Tibial nerve (tissue), 4 donors: ENCODE measurements around the gene H6PD. TPM values are rescaled to one million over a fixed set of nuclear protein-coding genes. Genes with fewer than 3 reads are reported as not detected.

Experiments used
- DNase-seq, 2 donors: peaks; one replicate each; pipeline ENCODE4 v3.0.0-alpha.2; 2019; ENCODE audit warnings: low spot score in 2 of 2
- H3K27ac ChIP-seq, 4 donors: fragments of 200-600 bp; sonication (generic) in 3 of 4; one replicate each; pipeline ENCODE4 v1.5.1; 2017 to 2019; ENCODE audit warnings: mild to moderate bottlenecking in 1 of 4
- H3K27me3 ChIP-seq, 2 donors: fragments of 200-600 bp; sonication (generic) in 1 of 2; one replicate each; pipeline versions ENCODE4 v1.5.1 to v1.6.0; 2017 to 2019
- H3K36me3 ChIP-seq, 3 donors: fragments of 200-600 bp; sonication (generic); one replicate each; pipeline ENCODE4 v1.5.1; 2018 to 2019
- H3K4me1 ChIP-seq, 4 donors: fragments of 200-600 bp; sonication (generic) in 3 of 4; one replicate each; pipeline ENCODE4 v1.5.1; 2017 to 2019
- H3K4me3 ChIP-seq, 4 donors: fragments of 200-600 bp; sonication (generic) in 3 of 4; one replicate each; pipeline ENCODE4 v1.5.1; 2017 to 2019; ENCODE audit warnings: mild to moderate bottlenecking in 1 of 4, moderate library complexity in 1 of 4
- H3K9me3 ChIP-seq, 4 donors: fragments of 200-600 bp; sonication (generic) in 3 of 4; one replicate each; pipeline ENCODE4 v1.5.1; 2017 to 2019
- EP300 ChIP-seq, 2 donors: sonication (generic); formaldehyde crosslinking; IDR thresholded peaks; one replicate each; pipeline ENCODE4 v1.6.1; 2017; ENCODE audit warnings: antibody characterized with exemption in 2 of 2, mild to moderate bottlenecking in 1 of 2
- POLR2A ChIP-seq, 2 donors: fragments of 450-650 bp; IDR thresholded peaks; one replicate each; pipeline ENCODE4 v1.6.1; 2017; ENCODE audit warnings: antibody characterized with exemption in 2 of 2, mild to moderate bottlenecking in 2 of 2, moderate library complexity in 2 of 2
- WGBS, 2 donors: methylation state at CpG; one replicate each; pipeline ENCODE4 v1.1.5; 2018; 5-methylcytosine and 5-hydroxymethylcytosine counted together
- total RNA-seq, 4 donors: library from RNA; depleted of rRNA; stranded (reverse); fragments of >200 nt; gene quantifications; one replicate each; pipeline ENCODE4 v1.1.0, GENCODE V29; 2016
- TF ChIP-seq, protein P1 (sequence below), 5 experiments: fragments of 200-600 bp in 3 of 5; fragments of 450-650 bp in 2 of 5; sonication (generic) in 3 of 5; IDR thresholded peaks; one replicate each; pipeline ENCODE4 v1.5.1; 2016 to 2019; ENCODE audit warnings: antibody characterized with exemption in 5 of 5, mild to moderate bottlenecking in 3 of 5, moderate library complexity in 2 of 5

The H6PD gene
- total RNA-seq, 4 donors from 2014 or later = 53.1 to 88.6 (median 72.7) TPM

- Histone ChIP-seq H3K4me1 (peaks cover 0 to 18% (median 4%) of the 10 kb centered on the region in 4 donors), H3K27me3 (no peaks in the 10 kb centered on the region), H3K27ac (no peak overlapping the region), H3K9me3 (no peaks in the 10 kb centered on the region), H3K36me3 (peaks cover 0 to 73% (median 4%) of the 10 kb centered on the region in 3 donors), H3K4me3 (no peak overlapping the region)
- 73 to 75% methylated on average over 12 of the region's 12 CpGs for WGBS, 2 donors
- no peak for DNase-seq
- TF ChIP-seq, protein P1, sequence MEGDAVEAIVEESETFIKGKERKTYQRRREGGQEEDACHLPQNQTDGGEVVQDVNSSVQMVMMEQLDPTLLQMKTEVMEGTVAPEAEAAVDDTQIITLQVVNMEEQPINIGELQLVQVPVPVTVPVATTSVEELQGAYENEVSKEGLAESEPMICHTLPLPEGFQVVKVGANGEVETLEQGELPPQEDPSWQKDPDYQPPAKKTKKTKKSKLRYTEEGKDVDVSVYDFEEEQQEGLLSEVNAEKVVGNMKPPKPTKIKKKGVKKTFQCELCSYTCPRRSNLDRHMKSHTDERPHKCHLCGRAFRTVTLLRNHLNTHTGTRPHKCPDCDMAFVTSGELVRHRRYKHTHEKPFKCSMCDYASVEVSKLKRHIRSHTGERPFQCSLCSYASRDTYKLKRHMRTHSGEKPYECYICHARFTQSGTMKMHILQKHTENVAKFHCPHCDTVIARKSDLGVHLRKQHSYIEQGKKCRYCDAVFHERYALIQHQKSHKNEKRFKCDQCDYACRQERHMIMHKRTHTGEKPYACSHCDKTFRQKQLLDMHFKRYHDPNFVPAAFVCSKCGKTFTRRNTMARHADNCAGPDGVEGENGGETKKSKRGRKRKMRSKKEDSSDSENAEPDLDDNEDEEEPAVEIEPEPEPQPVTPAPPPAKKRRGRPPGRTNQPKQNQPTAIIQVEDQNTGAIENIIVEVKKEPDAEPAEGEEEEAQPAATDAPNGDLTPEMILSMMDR (IDR thresholded peaks at IDR 0.05) = no peak
- TF ChIP-seq EP300 (IDR thresholded peaks at IDR 0.05) (no peak), POLR2A (IDR thresholded peaks at IDR 0.05) (no peak)
Measured at GRCh38 chr1:9265968-9266367, 31.4 kb downstream of the H6PD start.

GRCh38 chr1:9267352-9267686, 32.7 kb downstream of the H6PD start:
- peak overlapping the region in 1 of 4 donors; percentile 39 for H3K27ac ChIP-seq
- 60 to 61% methylated on average over 7 of the region's 7 CpGs for WGBS, 2 donors
- H3K27me3 ChIP-seq = no peaks in the 10 kb centered on the region
- TF ChIP-seq POLR2A (IDR thresholded peaks at IDR 0.05) (no peak), EP300 (IDR thresholded peaks at IDR 0.05) (no peak)
- TF ChIP-seq, protein P1 (IDR thresholded peaks at IDR 0.05) = peak in 1 of 5 experiments; percentile 52
- H3K36me3 ChIP-seq = peaks cover 0 to 67% (median 4%) of the 10 kb centered on the region in 3 donors
- no peaks in the 10 kb centered on the region for H3K9me3 ChIP-seq
- no peak for DNase-seq
- H3K4me1 ChIP-seq = peaks cover 0 to 18% (median 4%) of the 10 kb centered on the region in 4 donors
- no peak overlapping the region for H3K4me3 ChIP-seq

GRCh38 chr1:9267827-9268581, 33.4 kb downstream of the H6PD start:
- no peak for DNase-seq
- peak overlapping the region in 1 of 4 donors; percentile 39 for H3K27ac ChIP-seq
- H3K4me3 ChIP-seq = no peak overlapping the region
- H3K9me3 ChIP-seq = no peaks in the 10 kb centered on the region
- H3K27me3 ChIP-seq = no peaks in the 10 kb centered on the region
- TF ChIP-seq, protein P1 (IDR thresholded peaks at IDR 0.05) = no peak
- TF ChIP-seq EP300 (IDR thresholded peaks at IDR 0.05) (no peak), POLR2A (IDR thresholded peaks at IDR 0.05) (no peak)
- peaks cover 0 to 61% (median 0%) of the 10 kb centered on the region in 3 donors for H3K36me3 ChIP-seq
- 92 to 95% methylated on average over 7 of the region's 7 CpGs for whole genome bisulfite sequencing, 2 donors
- H3K4me1 ChIP-seq = peaks cover 0 to 18% (median 4%) of the 10 kb centered on the region in 4 donors

- DNase-seq = no peak
- 77 to 80% methylated on average over 17 of the region's 17 CpGs for WGBS, 2 donors
- peaks cover 0 to 50% (median 0%) of the 10 kb centered on the region in 3 donors for H3K36me3 ChIP-seq
- H3K4me3 ChIP-seq = no peak overlapping the region
- peaks cover 0 to 18% (median 4%) of the 10 kb centered on the region in 4 donors for H3K4me1 ChIP-seq
- no peak overlapping the region for H3K27ac ChIP-seq
- no peaks in the 10 kb centered on the region for H3K9me3 ChIP-seq
- H3K27me3 ChIP-seq = no peaks in the 10 kb centered on the region
- TF ChIP-seq, protein P1 (IDR thresholded peaks at IDR 0.05) = no peak
- TF ChIP-seq EP300 (IDR thresholded peaks at IDR 0.05) (no peak), POLR2A (IDR thresholded peaks at IDR 0.05) (no peak)
Measured at GRCh38 chr1:9269078-9269501, 34.5 kb downstream of the H6PD start.

GRCh38 chr1:9269721-9270120, 35.1 kb downstream of the H6PD start:
- Histone ChIP-seq H3K4me1 (peaks cover 0 to 18% (median 4%) of the 10 kb centered on the region in 4 donors), H3K4me3 (no peak overlapping the region), H3K27ac (no peak overlapping the region), H3K27me3 (no peaks in the 10 kb centered on the region), H3K9me3 (no peaks in the 10 kb centered on the region), H3K36me3 (peaks cover 0 to 44% (median 0%) of the 10 kb centered on the region in 3 donors)
- no peak for DNase-seq
- TF ChIP-seq, protein P1 (IDR thresholded peaks at IDR 0.05) = no peak
- TF ChIP-seq POLR2A (IDR thresholded peaks at IDR 0.05) = no peak
- TF ChIP-seq EP300 (IDR thresholded peaks at IDR 0.05) = no peak
- WGBS, 2 donors = 82 to 85% methylated on average over 12 of the region's 12 CpGs
